HEK293 (cell line): ENCODE data around the gene KCNMA1.

Experiments
- HOXA7 ChIP-seq: sonication (generic); formaldehyde crosslinking; IDR thresholded peaks from 2 replicates; pipeline ENCODE4 v1.8.1; 2022; ENCODE audit warnings: missing genetic modification reagents, borderline replicate concordance
- ZNF155 ChIP-seq: fragments of 450-650 bp; formaldehyde crosslinking; IDR thresholded peaks from 2 replicates; pipeline ENCODE4 v1.5.1; 2016; ENCODE audit warnings: missing biosample characterization, missing genetic modification characterization
- ZNF23 ChIP-seq: fragments of 450-650 bp; formaldehyde crosslinking; IDR thresholded peaks from 2 replicates; pipeline ENCODE4 v1.5.1; 2016; ENCODE audit warnings: missing biosample characterization, missing genetic modification characterization, borderline replicate concordance
- ZNF324 ChIP-seq: fragments of 450-650 bp; formaldehyde crosslinking; IDR thresholded peaks from 2 replicates; pipeline ENCODE4 v1.5.1; 2016; ENCODE audit warnings: missing biosample characterization, missing genetic modification characterization
- ZNF791 ChIP-seq: fragments of 450-650 bp; formaldehyde crosslinking; IDR thresholded peaks from 2 replicates; pipeline ENCODE4 v1.5.1; 2016; ENCODE audit warnings: missing biosample characterization, missing genetic modification characterization
- TF ChIP-seq, protein P1 (sequence below): fragments of 450-650 bp; formaldehyde crosslinking; IDR thresholded peaks from 2 replicates; pipeline ENCODE4 v1.5.1; 2016; ENCODE audit warnings: missing biosample characterization, missing genetic modification characterization

DNA sequence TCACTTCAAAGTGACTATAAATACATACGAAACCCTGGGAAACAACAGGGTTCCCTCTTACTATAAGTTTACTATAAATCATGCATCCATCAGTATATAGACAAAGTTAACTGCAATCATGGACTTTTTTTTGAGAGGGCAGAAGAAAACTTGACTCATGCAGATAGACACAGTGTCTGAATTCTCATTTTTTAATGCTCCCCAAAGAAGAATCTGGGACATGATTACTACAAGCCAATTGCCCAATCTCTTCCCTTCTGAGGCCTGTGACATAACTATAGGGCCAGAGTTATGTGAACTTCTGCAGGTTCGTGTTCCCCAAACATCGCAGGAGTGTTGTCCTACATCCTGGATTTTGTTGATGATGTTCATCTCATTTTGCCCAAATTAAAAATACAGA is 376.5 kb downstream of the KCNMA1 start:
- TF ChIP-seq, protein P1, sequence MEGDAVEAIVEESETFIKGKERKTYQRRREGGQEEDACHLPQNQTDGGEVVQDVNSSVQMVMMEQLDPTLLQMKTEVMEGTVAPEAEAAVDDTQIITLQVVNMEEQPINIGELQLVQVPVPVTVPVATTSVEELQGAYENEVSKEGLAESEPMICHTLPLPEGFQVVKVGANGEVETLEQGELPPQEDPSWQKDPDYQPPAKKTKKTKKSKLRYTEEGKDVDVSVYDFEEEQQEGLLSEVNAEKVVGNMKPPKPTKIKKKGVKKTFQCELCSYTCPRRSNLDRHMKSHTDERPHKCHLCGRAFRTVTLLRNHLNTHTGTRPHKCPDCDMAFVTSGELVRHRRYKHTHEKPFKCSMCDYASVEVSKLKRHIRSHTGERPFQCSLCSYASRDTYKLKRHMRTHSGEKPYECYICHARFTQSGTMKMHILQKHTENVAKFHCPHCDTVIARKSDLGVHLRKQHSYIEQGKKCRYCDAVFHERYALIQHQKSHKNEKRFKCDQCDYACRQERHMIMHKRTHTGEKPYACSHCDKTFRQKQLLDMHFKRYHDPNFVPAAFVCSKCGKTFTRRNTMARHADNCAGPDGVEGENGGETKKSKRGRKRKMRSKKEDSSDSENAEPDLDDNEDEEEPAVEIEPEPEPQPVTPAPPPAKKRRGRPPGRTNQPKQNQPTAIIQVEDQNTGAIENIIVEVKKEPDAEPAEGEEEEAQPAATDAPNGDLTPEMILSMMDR (tag by site-specific recombination): no peak
- TF ChIP-seq HOXA7 (no peak), ZNF23 (tag by site-specific recombination) (no peak), ZNF155 (no peak), ZNF791 (tag by site-specific recombination) (no peak), ZNF324 (tag by site-specific recombination) (no peak)
